ENCODE data around the gene LMBR1.

GRCh38 chr7:156657681-156658080 lies 235.3 kb downstream of the LMBR1 start:
- TF ChIP-seq, protein P1, sequence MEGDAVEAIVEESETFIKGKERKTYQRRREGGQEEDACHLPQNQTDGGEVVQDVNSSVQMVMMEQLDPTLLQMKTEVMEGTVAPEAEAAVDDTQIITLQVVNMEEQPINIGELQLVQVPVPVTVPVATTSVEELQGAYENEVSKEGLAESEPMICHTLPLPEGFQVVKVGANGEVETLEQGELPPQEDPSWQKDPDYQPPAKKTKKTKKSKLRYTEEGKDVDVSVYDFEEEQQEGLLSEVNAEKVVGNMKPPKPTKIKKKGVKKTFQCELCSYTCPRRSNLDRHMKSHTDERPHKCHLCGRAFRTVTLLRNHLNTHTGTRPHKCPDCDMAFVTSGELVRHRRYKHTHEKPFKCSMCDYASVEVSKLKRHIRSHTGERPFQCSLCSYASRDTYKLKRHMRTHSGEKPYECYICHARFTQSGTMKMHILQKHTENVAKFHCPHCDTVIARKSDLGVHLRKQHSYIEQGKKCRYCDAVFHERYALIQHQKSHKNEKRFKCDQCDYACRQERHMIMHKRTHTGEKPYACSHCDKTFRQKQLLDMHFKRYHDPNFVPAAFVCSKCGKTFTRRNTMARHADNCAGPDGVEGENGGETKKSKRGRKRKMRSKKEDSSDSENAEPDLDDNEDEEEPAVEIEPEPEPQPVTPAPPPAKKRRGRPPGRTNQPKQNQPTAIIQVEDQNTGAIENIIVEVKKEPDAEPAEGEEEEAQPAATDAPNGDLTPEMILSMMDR (IDR thresholded peaks at IDR 0.05) = no peak
- TF ChIP-seq EZH2 (IDR thresholded peaks at IDR 0.05; ENCODE audit: borderline replicate concordance, insufficient read depth, low read depth, low read length, poor library complexity, severe bottlenecking) = no peak
